Sigmoid colon (tissue), 7 donors: ENCODE results near the gene JADE3. TPM values are rescaled to one million over a fixed set of nuclear protein-coding genes. Genes with fewer than 3 reads are reported as not detected.
"Not testable (repeated sequence)": the region's sequence is repeated elsewhere in the genome, so short reads cannot be mapped to it uniquely, and the experiment has no call there.

Source experiments
- DNase-seq: peaks from one replicate; pipeline ENCODE4 v3.0.0-alpha.2; 2019
- H3K27ac ChIP-seq, 4 donors: fragments of 200-600 bp; sonication (generic); one replicate each; pipeline ENCODE4 v1.5.1; 2016 to 2019; ENCODE audit warnings: mild to moderate bottlenecking in 1 of 4
- H3K27me3 ChIP-seq, 3 donors: fragments of 200-600 bp; sonication (generic); one replicate each; pipeline ENCODE4 v1.5.1; 2019; ENCODE audit warnings: mild to moderate bottlenecking in 1 of 3
- H3K36me3 ChIP-seq, 4 donors: fragments of 200-600 bp; sonication (generic); one replicate each; pipeline ENCODE4 v1.5.1; 2016 to 2019
- H3K4me1 ChIP-seq, 4 donors: fragments of 200-600 bp; sonication (generic); one replicate each; pipeline ENCODE4 v1.5.1; 2017 to 2019
- H3K4me3 ChIP-seq, 4 donors: fragments of 200-600 bp; sonication (generic); one replicate each; pipeline ENCODE4 v1.5.1; 2017 to 2019; ENCODE audit warnings: mild to moderate bottlenecking in 2 of 4, moderate library complexity in 1 of 4
- H3K9me3 ChIP-seq, 4 donors: fragments of 200-600 bp in 3 of 4; sonication (generic) in 3 of 4; one replicate each; pipeline versions ENCODE4 v1.5.1 to v1.6.1; 2013 to 2019
- CTCF ChIP-seq, 4 experiments: fragments of 450-650 bp in 3 of 4; fragments of 200-600 bp in 1 of 4; IDR thresholded peaks; one replicate each; pipeline ENCODE4 v1.5.1; 2016 to 2019; ENCODE audit warnings: antibody characterized with exemption in 4 of 4, mild to moderate bottlenecking in 3 of 4, moderate library complexity in 2 of 4
- EP300 ChIP-seq, 4 donors: sonication (generic); formaldehyde crosslinking; IDR thresholded peaks; one replicate each; pipeline ENCODE4 v1.6.1; 2017; ENCODE audit warnings: antibody characterized with exemption in 4 of 4
- POLR2A ChIP-seq, 2 donors: fragments of 450-650 bp; IDR thresholded peaks; one replicate each; pipeline ENCODE4 v1.6.1; 2016; ENCODE audit warnings: antibody characterized with exemption in 2 of 2, mild to moderate bottlenecking in 2 of 2, moderate library complexity in 2 of 2
- POLR2AphosphoS5 ChIP-seq, 4 donors: sonication (generic); formaldehyde crosslinking; IDR thresholded peaks; one replicate each; pipeline ENCODE4 v1.6.1; 2017; ENCODE audit warnings: antibody characterized with exemption in 4 of 4
- WGBS, 2 donors: extraction: QIAGEN DNeasy Blood & Tissue Kit; methylation state at CpG; one replicate each; pipeline ENCODE4 v1.1.7; 2013; 5-methylcytosine and 5-hydroxymethylcytosine counted together
- intact Hi-C: fragments of 100-400 bp; cut with DNase I; formaldehyde crosslinking; loops from one replicate; pipeline ENCODE4 v1.15.1; 2023
- polyA plus RNA-seq, 3 donors: library from polyadenylated mRNA; stranded (reverse); fragments of 200-250 nt; gene quantifications; one replicate each; pipeline ENCODE4 v1.2.3, GENCODE V29; 2013
- total RNA-seq, 4 donors: library from RNA; depleted of rRNA; stranded (reverse); fragments of >200 nt; gene quantifications; one replicate each; pipeline ENCODE4 v1.1.0, GENCODE V29; 2016
- donor health status: healthy with polysubstance abuse.
- donor health status: Bipolar disorder and iron deficiency.
- donor health status: healthy.

The JADE3 gene
- total and polyA plus RNA-seq, 7 donors = 0.60 to 7.8 (median 5.3) TPM

GRCh38 chrX:46961574-46962283 is 49.5 kb downstream of the JADE3 start:
- Histone ChIP-seq H3K4me3 (no peak overlapping the region), H3K9me3 (no peaks in the 10 kb centered on the region), H3K4me1 (peaks cover 0 to 4% (median 0%) of the 10 kb centered on the region in 4 donors), H3K27me3 (no peaks in the 10 kb centered on the region), H3K27ac (no peak overlapping the region), H3K36me3 (no peaks in the 10 kb centered on the region)
- no peak for DNase-seq
- 61 to 89% methylated on average over 7 of the region's 7 CpGs for WGBS, 2 donors
- intact Hi-C loops = no loop called here
- TF ChIP-seq POLR2AphosphoS5 (IDR thresholded peaks at IDR 0.05) = no peak
- TF ChIP-seq EP300 (IDR thresholded peaks at IDR 0.05) = no peak
- TF ChIP-seq POLR2A (IDR thresholded peaks at IDR 0.05) = no peak
- TF ChIP-seq CTCF (IDR thresholded peaks at IDR 0.05) = no peak

- Histone ChIP-seq H3K9me3 (no peaks in the 10 kb centered on the region), H3K27me3 (no peaks in the 10 kb centered on the region), H3K36me3 (no peaks in the 10 kb centered on the region), H3K27ac (peak overlapping the region in 2 of 4 donors; percentile 49 to 59), H3K4me1 (peaks cover 0 to 4% (median 0%) of the 10 kb centered on the region in 4 donors), H3K4me3 (no peak overlapping the region)
- no peak for DNase-seq
- intact Hi-C loops = no loop called here
- WGBS, 2 donors = 92 to 93% methylated on average over 1 of the region's 1 CpG
- TF ChIP-seq POLR2AphosphoS5 (IDR thresholded peaks at IDR 0.05) = no peak
- no peak for TF ChIP-seq CTCF (IDR thresholded peaks at IDR 0.05)
- no peak for TF ChIP-seq POLR2A (IDR thresholded peaks at IDR 0.05)
- TF ChIP-seq EP300 (IDR thresholded peaks at IDR 0.05) = no peak
These were observed 53.0 kb downstream of the JADE3 start for GRCh38 chrX:46965125-46965758.

GRCh38 chrX:46967547-46967946 is 55.3 kb downstream of the JADE3 start:
- no peak overlapping the region for H3K27ac ChIP-seq
- no peak for DNase-seq
- H3K9me3 ChIP-seq = no peaks in the 10 kb centered on the region
- H3K27me3 ChIP-seq = no peaks in the 10 kb centered on the region
- TF ChIP-seq CTCF (IDR thresholded peaks at IDR 0.05) = no peak
- TF ChIP-seq POLR2A (IDR thresholded peaks at IDR 0.05) = no peak
- TF ChIP-seq EP300 (IDR thresholded peaks at IDR 0.05) = no peak
- no peak for TF ChIP-seq POLR2AphosphoS5 (IDR thresholded peaks at IDR 0.05)
- no peaks in the 10 kb centered on the region for H3K36me3 ChIP-seq
- no peak overlapping the region for H3K4me3 ChIP-seq
- peaks cover 0 to 4% (median 0%) of the 10 kb centered on the region in 4 donors for H3K4me1 ChIP-seq
- intact Hi-C loops = no loop called here
- WGBS, 2 donors = 66 to 77% methylated on average over 4 of the region's 4 CpGs

- intact Hi-C loops = loop anchor here (5.0 kb wide), 1 partner anchor 220 kb away; the partner anchor contains the start of gene SLC9A7
- H3K9me3 ChIP-seq, H3K4me3 ChIP-seq, H3K27me3 ChIP-seq, H3K36me3 ChIP-seq, H3K27ac ChIP-seq, DNase-seq, H3K4me1 ChIP-seq: not testable (repeated sequence)
- WGBS, 2 donors = 89 to 92% methylated on average over 4 of the region's 4 CpGs
These were observed 64.8 kb downstream of the JADE3 start for GRCh38 chrX:46977046-46977445.
